Transverse colon (tissue), 4 donors: ENCODE data around the gene DIP2B.

Experiments used
- CTCF ChIP-seq, 5 experiments: fragments of 200-600 bp in 3 of 5; fragments of 450-650 bp in 2 of 5; sonication (generic) in 3 of 5; IDR thresholded peaks; 1 replicate in 2 of 5; 2 replicates in 3 of 5; pipeline ENCODE4 v1.5.1; 2016 to 2017; ENCODE audit warnings: antibody characterized with exemption in 5 of 5, inconsistent platforms in 3 of 5, mild to moderate bottlenecking in 2 of 5, moderate library complexity in 1 of 5
- POLR2A ChIP-seq: fragments of 450-650 bp; IDR thresholded peaks from one replicate; pipeline ENCODE4 v1.6.1; 2016; ENCODE audit warnings: antibody characterized with exemption, mild to moderate bottlenecking, moderate library complexity
- POLR2AphosphoS5 ChIP-seq, 3 donors: sonication (generic); formaldehyde crosslinking; IDR thresholded peaks; one replicate each; pipeline ENCODE4 v1.6.1; 2016; ENCODE audit warnings: antibody characterized with exemption in 3 of 3

- no peak for TF ChIP-seq CTCF (IDR thresholded peaks at IDR 0.05)
- TF ChIP-seq POLR2AphosphoS5 (IDR thresholded peaks at IDR 0.05): no peak
- no peak for TF ChIP-seq POLR2A
These were observed 202.6 kb downstream of the DIP2B start for GRCh38 chr12:50707396-50707795.
